Endometrial microvascular endothelial cells (primary cell): ENCODE measurements around the gene DAGLB. TPM values are rescaled to one million over a fixed set of nuclear protein-coding genes. Genes with fewer than 3 reads are reported as not detected.
"Not testable (repeated sequence)": the region's sequence is repeated elsewhere in the genome, so short reads cannot be mapped to it uniquely, and the experiment has no call there.

Experiments used
- in situ Hi-C: cut with HindIII; loops from 2 replicates; pipeline ENCODE4 v1.10.0; 2017; ENCODE audit warnings: low sequenced_read_pairs, low pct_unique_long_range_greater_than_20kb; ENCODE audit errors: inconsistent ontology term
- total RNA-seq: library from RNA; depleted of rRNA; stranded (reverse); fragments of >200 nt; gene quantifications from one replicate; pipeline ENCODE4 v1.2.3, GENCODE V29; 2015; ENCODE audit errors: inconsistent ontology term

The DAGLB gene
- total RNA-seq, 1 donor from 2014 or later: 19.2 TPM

- in situ Hi-C loops: no loop called here
Observed at GRCh38 chr7:6385110-6385781, 62.5 kb downstream of the DAGLB start.

- in situ Hi-C loops: no loop called here
Observed at GRCh38 chr7:6384327-6384726, 63.4 kb downstream of the DAGLB start.

- in situ Hi-C loops: no loop called here
Observed at GRCh38 chr7:6382817-6383216, 64.9 kb downstream of the DAGLB start.

- in situ Hi-C loops: not testable (repeated sequence)
Observed at GRCh38 chr7:6381846-6382245, 65.9 kb downstream of the DAGLB start.

GRCh38 chr7:6380310-6381095 is 67.3 kb downstream of the DAGLB start:
- in situ Hi-C loops: no loop called here

GRCh38 chr7:6379886-6380285 is 67.9 kb downstream of the DAGLB start:
- in situ Hi-C loops: no loop called here

- in situ Hi-C loops: not testable (repeated sequence)
Observed at GRCh38 chr7:6378556-6378955, 69.2 kb downstream of the DAGLB start.

- in situ Hi-C loops: no loop called here
Observed at GRCh38 chr7:6376820-6377219, 70.9 kb downstream of the DAGLB start.

GRCh38 chr7:6375348-6376101 is 72.2 kb downstream of the DAGLB start:
- in situ Hi-C loops: no loop called here

- in situ Hi-C loops: no loop called here
Observed at GRCh38 chr7:6367701-6368211, 80.0 kb downstream of the DAGLB start.

- in situ Hi-C loops: no loop called here
Observed at GRCh38 chr7:6365451-6365850, 82.3 kb downstream of the DAGLB start.

GRCh38 chr7:6360841-6361240 is 86.9 kb downstream of the DAGLB start:
- in situ Hi-C loops: no loop called here

- in situ Hi-C loops: no loop called here
Observed at GRCh38 chr7:6359734-6360133, 88.0 kb downstream of the DAGLB start.

Other genes with a start within 250 kb of the DAGLB start
- 8.9 TPM for gene CYTH3, start 175.3 kb downstream of the DAGLB start, total RNA-seq
- gene FAM220A, start 99.0 kb downstream of the DAGLB start, total RNA-seq: 18.4 TPM
- gene RAC1, start 73.4 kb downstream of the DAGLB start, total RNA-seq: 136 TPM
- 149 TPM for gene KDELR2, start 36.2 kb upstream of the DAGLB start, total RNA-seq
- 0.84 TPM for gene GRID2IP, start 103.5 kb upstream of the DAGLB start, total RNA-seq
- gene ZDHHC4, start 129.5 kb upstream of the DAGLB start, total RNA-seq: 29.8 TPM
- 23.3 TPM for gene INTS15, start 142.1 kb upstream of the DAGLB start, total RNA-seq
- gene ZNF853, start 167.7 kb upstream of the DAGLB start, total RNA-seq: not detected
- gene ZNF316, start 189.4 kb upstream of the DAGLB start, total RNA-seq: 7.4 TPM